ENCODE results near the gene STAB2. TPM values are rescaled to one million over a fixed set of nuclear protein-coding genes. Genes with fewer than 3 reads are reported as not detected.

The STAB2 gene
- total RNA-seq, 1 donor from 2014 or later = not detected

GRCh38 chr12:103686026-103686425 is 99.0 kb downstream of the STAB2 start:
- FAIRE-seq = peak; percentile 18
- Histone ChIP-seq H3K4me3 (ENCODE audit: low read depth, low read length) (no peak overlapping the region), H3K27me3 (ENCODE audit: control insufficient read depth, insufficient read depth, low read length) (peaks cover 2% of the 10 kb centered on the region), H3K36me3 (ENCODE audit: control insufficient read depth, insufficient read depth, low read length) (no peaks in the 10 kb centered on the region)
- TF ChIP-seq CTCF (IDR thresholded peaks at IDR 0.05; ENCODE audit: insufficient read depth, low read length, severe bottlenecking) = no peak
- no peak for DNase-seq (ENCODE audit: low read depth)

- TF ChIP-seq CTCF (IDR thresholded peaks at IDR 0.05; ENCODE audit: insufficient read depth, low read length, severe bottlenecking) = no peak
- DNase-seq (ENCODE audit: low read depth) (no peak), FAIRE-seq (no peak)
- no peaks in the 10 kb centered on the region for H3K36me3 ChIP-seq (ENCODE audit: control insufficient read depth, insufficient read depth, low read length)
- peaks cover 2% of the 10 kb centered on the region for H3K27me3 ChIP-seq (ENCODE audit: control insufficient read depth, insufficient read depth, low read length)
- H3K4me3 ChIP-seq (ENCODE audit: low read depth, low read length) = no peak overlapping the region
These were observed 100.2 kb downstream of the STAB2 start for GRCh38 chr12:103687253-103687652.

GRCh38 chr12:103688376-103689063 is 101.4 kb downstream of the STAB2 start:
- FAIRE-seq (no peak), DNase-seq (ENCODE audit: low read depth) (no peak)
- H3K27me3 ChIP-seq (ENCODE audit: control insufficient read depth, insufficient read depth, low read length) = peaks cover 2% of the 10 kb centered on the region
- H3K4me3 ChIP-seq (ENCODE audit: low read depth, low read length) = no peak overlapping the region
- no peak for TF ChIP-seq CTCF (IDR thresholded peaks at IDR 0.05; ENCODE audit: insufficient read depth, low read length, severe bottlenecking)
- H3K36me3 ChIP-seq (ENCODE audit: control insufficient read depth, insufficient read depth, low read length) = no peaks in the 10 kb centered on the region

GRCh38 chr12:103690426-103690825 is 103.4 kb downstream of the STAB2 start:
- Histone ChIP-seq H3K27me3 (ENCODE audit: control insufficient read depth, insufficient read depth, low read length) (no peaks in the 10 kb centered on the region), H3K36me3 (ENCODE audit: control insufficient read depth, insufficient read depth, low read length) (no peaks in the 10 kb centered on the region), H3K4me3 (ENCODE audit: low read depth, low read length) (no peak overlapping the region)
- no peak for TF ChIP-seq CTCF (IDR thresholded peaks at IDR 0.05; ENCODE audit: insufficient read depth, low read length, severe bottlenecking)
- FAIRE-seq = no peak
- DNase-seq (ENCODE audit: low read depth) = no peak

GRCh38 chr12:103691063-103691462 is 104.0 kb downstream of the STAB2 start:
- TF ChIP-seq CTCF (IDR thresholded peaks at IDR 0.05; ENCODE audit: insufficient read depth, low read length, severe bottlenecking) = no peak
- no peak overlapping the region for H3K4me3 ChIP-seq (ENCODE audit: low read depth, low read length)
- no peak for DNase-seq (ENCODE audit: low read depth)
- H3K27me3 ChIP-seq (ENCODE audit: control insufficient read depth, insufficient read depth, low read length) = no peaks in the 10 kb centered on the region
- FAIRE-seq = no peak
- no peaks in the 10 kb centered on the region for H3K36me3 ChIP-seq (ENCODE audit: control insufficient read depth, insufficient read depth, low read length)

GRCh38 chr12:103696101-103696500 is 109.0 kb downstream of the STAB2 start:
- FAIRE-seq = no peak
- TF ChIP-seq CTCF (IDR thresholded peaks at IDR 0.05; ENCODE audit: insufficient read depth, low read length, severe bottlenecking) = no peak
- no peak overlapping the region for H3K4me3 ChIP-seq (ENCODE audit: low read depth, low read length)
- no peaks in the 10 kb centered on the region for H3K36me3 ChIP-seq (ENCODE audit: control insufficient read depth, insufficient read depth, low read length)
- no peaks in the 10 kb centered on the region for H3K27me3 ChIP-seq (ENCODE audit: control insufficient read depth, insufficient read depth, low read length)
- no peak for DNase-seq (ENCODE audit: low read depth)

All from bronchial epithelial cell (primary cell).